OCI-LY1 (cell line): ENCODE data around the gene CRTC3.

Experiments used
- H2AFZ ChIP-seq: fragments of 200-600 bp; sonication (generic), shearing (Covaris generic); 2 replicates; pipeline ENCODE4 v1.6.0; 2014; ENCODE audit warnings: antibody characterized with exemption, mild to moderate bottlenecking, low read length
- H3F3A ChIP-seq: fragments of 200-600 bp; sonication (generic), shearing (Covaris generic); 2 replicates; pipeline ENCODE4 v1.6.0; 2014; ENCODE audit warnings: mild to moderate bottlenecking, antibody characterized with exemption, low read length, moderate library complexity; ENCODE audit not compliant: insufficient read depth
- H3K27ac ChIP-seq: fragments of 200-600 bp; sonication (generic); 2 replicates; pipeline ENCODE4 v1.5.1; 2014; ENCODE audit warnings: low read length, mixed run types, mild to moderate bottlenecking, low read depth; ENCODE audit not compliant: poor library complexity, severe bottlenecking
- H3K27me3 ChIP-seq: fragments of 200-600 bp; sonication (generic); 2 replicates; pipeline ENCODE4 v1.6.0; 2014; ENCODE audit warnings: antibody characterized with exemption, mild to moderate bottlenecking, low read length, moderate library complexity; ENCODE audit not compliant: insufficient read depth
- H3K36me3 ChIP-seq: fragments of 200-600 bp; sonication (generic); 2 replicates; pipeline ENCODE4 v1.6.1; 2014; ENCODE audit warnings: mild to moderate bottlenecking, antibody characterized with exemption, low read length, moderate library complexity, mixed read lengths; ENCODE audit not compliant: insufficient read depth
- H3K4me1 ChIP-seq: fragments of 200-600 bp; sonication (generic); 2 replicates; pipeline ENCODE4 v1.5.1; 2014; ENCODE audit warnings: mild to moderate bottlenecking, low read length, moderate library complexity; ENCODE audit not compliant: insufficient read depth, severe bottlenecking
- H3K4me2 ChIP-seq: fragments of 200-600 bp; sonication (generic), shearing (Covaris generic); 2 replicates; pipeline ENCODE4 v1.6.1; 2014; ENCODE audit warnings: low read length
- H3K4me3 ChIP-seq: fragments of 200-600 bp; sonication (generic); 2 replicates; pipeline ENCODE4 v1.5.1; 2014; ENCODE audit warnings: low read length, low read depth, mild to moderate bottlenecking, mixed read lengths; ENCODE audit not compliant: poor library complexity, severe bottlenecking
- H3K79me2 ChIP-seq: fragments of 200-600 bp; shearing (Covaris generic); 2 replicates; pipeline ENCODE4 v1.6.1; 2016; ENCODE audit warnings: mixed run types, low read length, mixed read lengths; ENCODE audit not compliant: insufficient read depth
- H3K9ac ChIP-seq: fragments of 200-600 bp; sonication (generic), shearing (Covaris generic); 2 replicates; pipeline ENCODE4 v1.6.1; 2014; ENCODE audit warnings: mild to moderate bottlenecking, low read length, mixed read lengths
- H3K9me2 ChIP-seq: fragments of 200-600 bp; sonication (generic), shearing (Covaris generic); 2 replicates; pipeline ENCODE4 v1.6.1; 2014; ENCODE audit warnings: low read depth, mild to moderate bottlenecking, low read length, mixed read lengths
- H3K9me3 ChIP-seq: fragments of 200-600 bp; shearing (Covaris generic); 2 replicates; pipeline ENCODE4 v1.6.1; 2014; ENCODE audit warnings: low read length, mixed read lengths
- H4K20me1 ChIP-seq: fragments of 200-600 bp; sonication (generic), shearing (Covaris generic); 2 replicates; pipeline ENCODE4 v1.6.0; 2016; ENCODE audit warnings: mild to moderate bottlenecking, low read length; ENCODE audit not compliant: insufficient read depth
- EZH2 ChIP-seq: fragments of 200-600 bp; sonication (generic), shearing (Covaris generic); IDR thresholded peaks from 2 replicates; pipeline ENCODE4 v1.8.0; 2017; ENCODE audit warnings: borderline replicate concordance, mixed run types, mild to moderate bottlenecking, antibody characterized with exemption, low read length, moderate library complexity, mixed read lengths
- TF ChIP-seq, protein P1 (sequence below): fragments of 200-600 bp; sonication (generic), shearing (Covaris generic); IDR thresholded peaks from 2 replicates; pipeline ENCODE4 v1.5.1; 2017; ENCODE audit warnings: mild to moderate bottlenecking, antibody characterized with exemption, low read length, moderate library complexity, mixed read lengths

The CRTC3 gene

DNA sequence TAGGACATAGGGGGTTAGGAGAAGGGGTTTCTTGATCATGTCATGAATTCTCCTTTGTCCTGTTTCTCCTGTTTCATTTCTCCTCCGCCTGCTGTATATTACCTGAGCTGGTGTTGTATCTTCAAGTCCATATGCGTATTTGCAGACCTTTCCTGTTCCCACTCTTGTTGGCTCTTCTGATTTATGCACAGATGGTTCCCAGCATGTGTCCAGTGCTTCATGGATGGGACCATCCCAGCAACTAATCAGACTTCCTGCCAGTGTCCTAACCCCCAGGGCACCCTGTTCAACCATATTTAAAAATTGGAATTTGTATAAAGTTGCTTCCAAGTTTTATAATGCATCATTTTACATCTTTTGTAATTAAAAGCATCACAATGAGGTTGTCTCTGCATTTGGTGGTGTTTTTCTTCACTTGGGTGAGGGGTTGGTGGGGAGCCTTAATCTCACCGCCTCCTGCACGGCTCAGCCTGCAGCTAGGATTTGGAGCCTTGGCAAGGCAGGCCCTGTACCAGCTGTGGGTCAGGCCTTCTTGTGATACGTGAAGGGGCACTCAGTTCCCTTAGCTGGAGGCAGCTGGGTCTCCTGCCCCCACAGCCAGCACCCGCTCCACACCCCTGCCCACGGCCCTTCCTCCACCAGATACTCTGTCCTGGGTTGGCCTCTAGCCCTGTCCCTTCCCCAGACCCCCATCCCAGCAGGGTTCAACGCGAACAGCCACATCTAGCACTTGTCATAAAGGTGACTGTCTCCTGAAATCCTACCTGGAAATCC, 115.4 kb downstream of the CRTC3 start:
- Histone ChIP-seq H3K9ac (no peak overlapping the region), H3K36me3 (no peaks in the 10 kb centered on the region; the same call in 1 of the 2 replicates), H3F3A (no peaks in the 10 kb centered on the region), H3K27me3 (no peaks in the 10 kb centered on the region), H3K9me3 (no peaks in the 10 kb centered on the region), H2AFZ (no peak overlapping the region), H3K4me2 (no peak overlapping the region), H3K79me2 (no peaks in the 10 kb centered on the region), H3K4me1 (peaks cover 7% of the 10 kb centered on the region), H3K9me2 (no peaks in the 10 kb centered on the region), H3K27ac (no peak overlapping the region), H4K20me1 (no peaks in the 10 kb centered on the region), H3K4me3 (no peak overlapping the region)
- TF ChIP-seq EZH2, result no peak
- TF ChIP-seq, protein P1, sequence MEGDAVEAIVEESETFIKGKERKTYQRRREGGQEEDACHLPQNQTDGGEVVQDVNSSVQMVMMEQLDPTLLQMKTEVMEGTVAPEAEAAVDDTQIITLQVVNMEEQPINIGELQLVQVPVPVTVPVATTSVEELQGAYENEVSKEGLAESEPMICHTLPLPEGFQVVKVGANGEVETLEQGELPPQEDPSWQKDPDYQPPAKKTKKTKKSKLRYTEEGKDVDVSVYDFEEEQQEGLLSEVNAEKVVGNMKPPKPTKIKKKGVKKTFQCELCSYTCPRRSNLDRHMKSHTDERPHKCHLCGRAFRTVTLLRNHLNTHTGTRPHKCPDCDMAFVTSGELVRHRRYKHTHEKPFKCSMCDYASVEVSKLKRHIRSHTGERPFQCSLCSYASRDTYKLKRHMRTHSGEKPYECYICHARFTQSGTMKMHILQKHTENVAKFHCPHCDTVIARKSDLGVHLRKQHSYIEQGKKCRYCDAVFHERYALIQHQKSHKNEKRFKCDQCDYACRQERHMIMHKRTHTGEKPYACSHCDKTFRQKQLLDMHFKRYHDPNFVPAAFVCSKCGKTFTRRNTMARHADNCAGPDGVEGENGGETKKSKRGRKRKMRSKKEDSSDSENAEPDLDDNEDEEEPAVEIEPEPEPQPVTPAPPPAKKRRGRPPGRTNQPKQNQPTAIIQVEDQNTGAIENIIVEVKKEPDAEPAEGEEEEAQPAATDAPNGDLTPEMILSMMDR, result no peak

DNA sequence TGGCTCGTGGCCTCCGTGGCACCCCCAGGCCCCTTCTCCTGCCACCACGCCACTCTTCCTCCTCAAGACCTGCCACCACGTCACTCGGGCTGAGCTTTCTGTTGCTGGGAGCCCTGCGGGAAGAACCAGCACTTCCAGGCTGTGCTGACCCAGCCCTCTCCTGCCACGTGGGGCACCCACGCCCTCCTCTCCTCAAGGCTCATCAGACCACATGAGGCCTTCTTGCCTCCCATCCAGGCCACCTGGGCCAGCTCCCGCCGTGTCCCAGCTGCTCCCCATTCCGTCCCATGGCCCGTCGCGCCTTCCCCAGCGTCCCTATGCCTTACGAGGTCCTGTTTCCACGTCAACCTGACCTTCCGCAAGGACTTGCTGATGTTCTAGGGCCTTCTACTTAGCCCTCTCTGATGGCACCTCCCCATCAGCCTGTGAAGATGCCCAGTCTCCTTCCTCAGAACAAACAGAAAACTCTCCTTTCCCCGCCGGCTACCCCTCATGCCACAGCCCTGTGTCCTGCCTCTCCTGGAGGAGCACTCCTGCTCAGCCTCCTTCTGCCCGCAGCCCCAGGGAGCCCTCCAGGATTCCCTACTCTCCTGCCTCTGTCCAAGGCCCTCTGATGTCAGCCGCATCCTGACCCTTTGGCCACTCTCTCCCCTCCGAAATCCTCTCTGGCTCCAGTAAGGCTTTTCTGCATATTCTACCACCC, 116.3 kb downstream of the CRTC3 start:
- H3K9me2 ChIP-seq, result no peaks in the 10 kb centered on the region
- H3K4me3 ChIP-seq, result no peak overlapping the region
- no peaks in the 10 kb centered on the region for H4K20me1 ChIP-seq
- no peak overlapping the region for H3K9ac ChIP-seq
- H3K27me3 ChIP-seq, result no peaks in the 10 kb centered on the region
- H2AFZ ChIP-seq, result no peak overlapping the region
- no peaks in the 10 kb centered on the region for H3K9me3 ChIP-seq
- no peaks in the 10 kb centered on the region for H3F3A ChIP-seq
- no peaks in the 10 kb centered on the region for H3K79me2 ChIP-seq
- H3K4me1 ChIP-seq, result peaks cover 12% of the 10 kb centered on the region
- TF ChIP-seq, protein P1, result no peak
- no peak for TF ChIP-seq EZH2
- no peak overlapping the region for H3K4me2 ChIP-seq
- H3K36me3 ChIP-seq, result no peaks in the 10 kb centered on the region; the same call in 1 of the 2 replicates
- H3K27ac ChIP-seq, result no peak overlapping the region

DNA sequence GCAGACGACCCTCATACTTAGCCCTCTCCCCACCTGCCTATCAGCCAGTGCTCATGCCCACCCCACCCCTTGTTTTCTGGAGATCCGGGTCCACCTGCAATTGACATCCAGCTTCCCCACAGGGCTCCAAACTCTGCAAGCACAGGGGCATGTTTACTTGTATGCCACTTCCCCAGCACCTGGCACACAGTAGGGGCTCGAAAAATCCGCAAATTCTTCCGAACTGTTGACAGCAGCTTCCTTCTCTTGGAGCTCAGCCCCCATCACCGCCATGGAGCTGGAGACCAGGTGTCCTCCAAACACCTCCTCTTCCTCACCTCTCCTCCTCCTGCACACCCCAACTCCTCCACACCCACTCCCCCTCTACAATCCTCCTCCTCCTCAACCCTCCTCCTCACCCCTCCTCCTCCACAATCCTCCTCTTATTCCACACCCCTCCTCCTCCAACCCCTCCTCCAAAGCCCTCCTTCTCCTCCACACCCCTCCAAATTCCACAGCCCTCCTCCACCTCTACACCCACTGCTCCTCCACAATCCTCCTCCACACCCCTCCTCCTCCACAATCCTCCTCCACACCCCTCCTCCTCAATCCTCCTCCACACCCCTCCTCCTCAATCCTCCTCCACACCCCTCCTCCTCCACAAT, 117.1 kb downstream of the CRTC3 start:
- Histone ChIP-seq H3K27me3 (no peaks in the 10 kb centered on the region; the same call in 1 of the 2 replicates), H2AFZ (no peak overlapping the region), H3K9me2 (no peaks in the 10 kb centered on the region), H3F3A (no peaks in the 10 kb centered on the region), H3K9me3 (no peaks in the 10 kb centered on the region), H3K4me3 (no peak overlapping the region), H3K9ac (no peak overlapping the region), H3K27ac (no peak overlapping the region), H3K79me2 (no peaks in the 10 kb centered on the region), H3K36me3 (no peaks in the 10 kb centered on the region; the same call in 1 of the 2 replicates), H4K20me1 (no peaks in the 10 kb centered on the region), H3K4me1 (peaks cover 14% of the 10 kb centered on the region), H3K4me2 (no peak overlapping the region)
- TF ChIP-seq, protein P1, result no peak
- TF ChIP-seq EZH2, result no peak
